Pons (tissue), 1 donor: ENCODE results near the gene GSTM1.

ENCODE experiments used
- DNase-seq: peaks from one replicate; pipeline ENCODE4 v3.0.0-alpha.2; 2016; ENCODE audit warnings: low spot score

The GSTM1 gene

DNA sequence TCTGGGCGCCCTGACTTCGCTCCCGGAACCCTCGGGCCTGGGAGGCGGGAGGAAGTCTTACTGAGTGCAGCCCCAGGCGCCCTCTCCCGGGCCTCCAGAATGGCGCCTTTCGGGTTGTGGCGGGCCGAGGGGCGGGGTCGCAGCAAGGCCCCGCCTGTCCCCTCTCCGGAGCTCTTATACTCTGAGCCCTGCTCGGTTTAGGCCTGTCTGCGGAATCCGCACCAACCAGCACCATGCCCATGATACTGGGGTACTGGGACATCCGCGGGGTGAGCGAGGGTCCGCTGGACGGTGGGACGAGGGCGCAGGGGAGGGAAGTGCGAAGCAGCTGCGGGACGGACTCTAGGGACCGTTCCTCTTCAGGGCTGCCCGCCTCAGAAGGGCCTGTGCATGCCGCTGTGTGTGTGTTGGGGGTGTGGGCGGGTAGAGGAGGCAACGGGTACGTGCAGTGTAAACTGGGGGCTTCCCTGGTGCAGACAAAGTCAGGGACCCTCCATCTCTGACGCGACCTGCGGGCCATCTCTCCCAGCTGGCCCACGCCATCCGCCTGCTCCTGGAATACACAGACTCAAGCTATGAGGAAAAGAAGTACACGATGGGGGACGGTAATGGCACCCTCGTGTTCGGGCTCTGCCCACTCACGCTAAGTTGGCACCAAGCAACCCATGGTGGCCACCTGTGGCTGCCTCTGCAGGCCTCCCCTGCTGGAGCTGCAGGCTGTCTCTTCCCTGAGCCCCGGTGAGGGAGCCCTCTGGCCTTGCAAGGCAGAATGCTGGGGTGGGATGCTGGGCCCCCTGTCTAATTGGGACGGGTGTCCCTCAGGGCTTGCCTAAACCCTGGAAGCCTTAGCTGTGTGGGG lies at the start of gene GSTM1:
Gene GSTM1, plus strand, starts transcription at position 177 of the 859 bp plus-strand sequence. Its CDS starts 57 bp downstream, at position 234.
- peak; percentile 79 for DNase-seq

DNA sequence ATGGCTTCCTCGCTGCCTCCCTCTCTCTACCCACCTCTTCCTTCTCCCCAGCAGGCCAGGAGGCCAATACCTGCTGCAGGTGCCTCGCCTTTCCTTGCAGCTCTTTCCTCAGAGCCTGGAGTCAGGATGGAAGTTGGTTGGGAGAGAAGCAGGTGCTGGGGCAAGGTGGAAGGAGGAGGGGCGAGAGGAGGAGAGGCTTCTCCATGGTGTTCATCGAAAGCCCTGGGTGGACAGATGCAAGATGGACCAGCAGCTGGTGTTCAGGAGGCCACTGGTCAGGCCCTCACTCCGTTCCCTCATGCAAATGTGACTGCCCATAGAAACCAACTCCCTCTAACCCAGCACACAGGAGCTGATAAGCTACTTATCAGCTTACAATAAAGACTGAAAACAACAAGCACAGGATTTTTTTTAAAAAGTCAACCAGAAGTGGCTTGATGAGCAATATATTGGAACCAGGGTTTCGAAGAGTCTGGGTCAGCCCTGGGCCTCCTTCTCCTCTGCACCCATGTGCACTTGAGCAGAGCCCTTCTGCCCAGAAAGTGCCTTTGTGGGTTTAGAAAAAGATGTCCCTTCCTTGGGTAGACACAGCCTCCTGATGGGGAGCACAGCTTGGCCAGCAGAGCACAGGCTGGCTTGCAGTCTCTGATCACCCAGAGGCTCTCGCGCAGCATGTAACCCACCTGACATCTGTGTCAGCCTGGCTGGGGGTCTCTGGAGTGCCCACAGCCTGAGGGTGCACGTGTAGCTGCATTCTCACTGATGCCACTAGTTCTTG lies 48.4 kb upstream of the GSTM1 start:
- no peak for DNase-seq

DNA sequence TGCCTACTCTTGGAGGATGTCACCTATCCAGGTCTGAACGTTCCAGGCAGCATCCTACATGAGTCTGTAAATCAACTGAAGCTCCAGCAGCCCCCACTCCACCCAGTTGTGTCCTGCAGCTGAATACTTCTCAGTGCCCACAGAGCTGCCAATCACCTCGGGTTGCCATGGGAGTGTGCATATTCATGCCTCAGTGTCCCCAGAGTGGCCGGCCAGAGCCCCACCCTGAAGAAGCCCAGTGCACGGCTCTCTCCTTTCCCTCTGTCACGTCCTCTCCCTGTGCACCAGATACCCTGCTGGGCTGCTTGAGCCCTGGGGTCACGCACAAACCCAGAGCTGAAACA lies 47.8 kb upstream of the GSTM1 start:
- no peak for DNase-seq

DNA sequence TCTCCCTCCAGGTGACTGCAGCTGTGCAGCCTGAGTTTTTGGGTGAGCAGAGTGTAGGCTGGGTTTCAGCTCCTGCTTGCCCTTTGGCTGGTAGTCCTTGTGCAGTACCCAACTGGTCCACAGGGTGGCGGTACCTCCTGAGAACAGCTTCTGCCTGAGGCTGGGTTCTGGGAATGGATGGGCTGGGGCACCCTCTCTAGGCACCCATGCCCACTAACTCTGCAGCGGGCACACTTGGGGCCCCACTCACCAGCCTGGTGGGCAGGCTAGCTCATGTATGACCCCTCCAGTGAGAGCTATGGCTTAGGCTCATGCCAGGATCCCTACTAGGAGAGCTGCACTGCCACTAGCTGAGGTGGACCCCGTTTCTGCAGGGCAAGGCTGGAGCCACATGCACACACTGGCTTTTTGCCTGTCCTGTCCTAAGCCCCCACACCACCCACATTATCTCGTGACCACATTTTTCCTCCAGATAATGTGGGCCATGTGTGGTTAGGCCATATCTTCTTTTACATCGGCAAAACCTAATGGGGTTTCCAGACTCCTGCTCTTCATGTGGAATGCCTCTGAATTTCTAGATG lies 47.2 kb upstream of the GSTM1 start:
- peak; percentile 75 for DNase-seq

DNA sequence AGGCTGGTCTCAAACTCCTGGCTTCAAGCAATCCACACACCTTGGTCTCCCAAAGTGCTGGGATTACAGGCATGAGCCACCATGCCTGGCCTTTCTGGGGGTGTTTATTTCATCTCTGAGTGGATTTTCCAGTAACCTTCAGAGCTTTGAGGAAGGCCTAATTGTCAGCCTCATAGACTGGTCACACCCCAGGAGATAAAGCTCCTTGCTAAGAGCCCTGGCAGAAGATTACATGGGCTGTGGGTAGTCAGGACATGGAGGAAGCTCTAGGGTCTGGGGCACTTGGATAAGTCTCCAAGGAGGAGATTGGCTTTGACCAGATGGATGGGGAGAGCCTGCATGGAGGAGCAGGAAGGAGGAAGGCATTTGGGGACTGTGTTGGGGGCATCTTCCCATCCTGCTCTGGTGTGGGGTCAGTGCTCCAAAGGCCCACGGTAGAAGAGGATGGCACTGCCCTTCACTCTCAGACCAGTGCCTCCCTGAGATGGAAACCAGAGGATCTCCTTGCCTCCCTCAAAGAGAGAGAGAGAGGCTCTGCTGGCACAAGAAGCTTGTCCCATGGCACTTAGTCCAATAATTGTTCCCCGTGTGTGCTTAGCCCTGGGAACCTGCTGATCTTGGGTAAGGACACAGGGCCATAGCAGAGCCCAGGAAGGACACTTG lies 46.4 kb upstream of the GSTM1 start:
- no peak for DNase-seq

DNA sequence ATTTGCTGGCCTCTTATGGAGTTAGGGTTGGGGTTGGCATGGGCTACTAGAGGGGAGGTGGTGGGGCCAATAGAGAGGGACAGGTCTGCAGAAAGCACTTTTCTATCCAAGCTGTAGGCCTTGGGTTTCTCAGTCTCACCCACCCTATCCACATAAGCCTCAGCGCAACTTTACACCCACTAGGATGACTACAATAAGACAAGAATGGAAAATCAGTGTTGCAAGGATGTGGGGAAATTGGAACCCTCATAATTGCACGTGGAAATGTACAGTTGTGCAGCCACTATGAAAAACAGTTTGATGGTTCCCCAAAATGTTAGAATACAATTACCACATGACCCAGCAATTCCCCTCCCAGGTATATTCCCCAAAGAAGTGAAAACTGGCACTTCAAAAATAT lies 45.8 kb upstream of the GSTM1 start:
- no peak for DNase-seq

DNA sequence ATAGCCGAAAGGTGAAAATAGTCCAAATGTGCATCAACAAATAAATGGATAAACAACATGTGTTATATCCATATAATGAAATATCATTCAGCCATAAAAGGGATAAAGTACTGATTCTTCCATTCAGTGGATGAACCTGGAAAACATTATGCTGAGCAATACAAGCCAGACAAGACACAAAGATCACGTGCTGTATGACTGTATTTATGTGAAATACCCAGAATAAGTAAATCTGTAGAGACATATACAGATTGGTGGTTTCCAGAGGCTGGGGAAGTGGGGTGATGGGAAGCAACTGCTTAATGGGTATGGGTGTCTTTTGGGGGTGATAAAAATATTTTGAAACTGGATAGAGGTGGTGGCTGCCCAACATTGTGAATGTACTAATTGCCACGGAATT lies 45.0 kb upstream of the GSTM1 start:
- DNase-seq: no peak

DNA sequence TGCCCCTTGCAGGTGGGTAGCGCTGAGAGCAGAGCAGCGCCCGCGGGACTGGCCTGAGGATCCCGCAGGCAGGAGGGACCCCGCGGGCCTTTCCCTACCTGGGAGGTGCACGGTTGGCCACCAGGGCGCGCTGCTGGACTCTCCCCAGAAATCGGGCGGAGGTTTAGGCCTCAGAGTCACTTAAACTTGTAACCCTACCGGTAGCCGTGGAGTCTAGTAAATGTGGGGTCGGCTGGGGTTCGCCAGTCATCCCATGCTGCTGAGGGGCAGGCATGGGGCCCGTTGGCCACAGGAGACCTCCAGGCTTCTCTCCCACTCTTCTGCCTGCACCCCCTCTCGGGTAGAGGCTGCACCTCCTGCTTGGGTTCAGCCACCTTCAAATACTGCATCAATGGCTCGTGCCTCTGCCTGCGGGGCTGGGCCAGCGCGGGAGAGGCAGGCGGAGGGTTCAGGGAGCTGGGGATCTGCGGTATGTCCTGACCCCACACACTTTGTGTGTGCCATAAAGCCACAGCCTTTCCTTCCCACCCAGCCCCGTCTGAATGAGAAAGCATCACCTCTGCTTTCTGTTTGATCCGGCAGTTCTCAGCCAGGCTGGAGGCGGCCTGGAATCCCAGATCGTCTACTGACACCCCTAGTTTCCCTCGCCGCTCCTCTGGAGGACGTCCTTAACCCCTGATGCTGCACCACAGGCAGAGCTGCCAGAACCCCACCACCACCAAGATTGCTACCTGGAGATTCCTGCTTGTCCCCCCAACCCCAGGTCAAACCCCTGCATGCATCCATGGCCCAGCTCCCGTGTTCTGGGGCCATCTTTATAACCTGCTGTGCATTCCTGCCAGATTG lies 44.0 kb upstream of the GSTM1 start:
- DNase-seq: no peak

DNA sequence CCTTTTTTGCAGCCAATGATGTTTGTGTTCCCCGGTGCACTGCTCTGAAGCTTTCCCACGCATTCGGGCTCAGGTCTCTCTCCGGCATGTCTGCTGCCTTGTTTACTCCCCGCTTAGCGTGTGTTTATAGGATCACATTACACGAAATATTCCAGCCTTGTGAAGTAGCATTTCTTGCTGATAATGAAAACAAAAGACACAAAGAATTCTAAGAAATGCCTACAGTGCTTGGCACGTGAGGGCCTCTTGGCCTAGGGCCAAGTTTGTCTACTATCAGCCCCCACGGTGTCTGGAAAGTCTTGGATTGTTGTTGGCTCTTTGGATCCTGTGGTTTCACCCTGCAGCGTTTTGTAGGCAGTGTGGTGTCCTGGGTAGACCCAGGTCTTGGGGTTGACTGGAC lies 42.9 kb upstream of the GSTM1 start:
- no peak for DNase-seq

DNA sequence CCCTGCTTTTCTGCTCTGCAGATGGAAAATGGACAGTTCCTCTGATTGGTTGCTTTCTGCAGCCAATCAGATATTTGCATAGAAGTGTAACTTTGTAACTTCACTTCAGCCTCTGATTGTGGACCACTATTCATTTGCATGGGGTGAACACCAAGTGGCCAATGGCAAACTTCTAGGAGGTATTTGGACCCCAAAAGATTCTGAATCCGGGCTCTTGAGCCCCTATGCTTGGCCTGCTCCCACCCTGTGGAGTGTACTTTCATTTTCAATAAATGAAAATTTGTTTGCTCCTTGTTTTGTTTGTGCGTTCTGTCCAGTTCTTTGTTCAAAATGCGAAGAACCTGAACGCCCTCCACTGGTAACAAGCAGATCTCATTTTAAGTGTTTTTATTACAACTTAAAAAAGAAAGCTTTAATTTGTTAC lies 38.1 kb upstream of the GSTM1 start:
- DNase-seq: peak; percentile 58

DNA sequence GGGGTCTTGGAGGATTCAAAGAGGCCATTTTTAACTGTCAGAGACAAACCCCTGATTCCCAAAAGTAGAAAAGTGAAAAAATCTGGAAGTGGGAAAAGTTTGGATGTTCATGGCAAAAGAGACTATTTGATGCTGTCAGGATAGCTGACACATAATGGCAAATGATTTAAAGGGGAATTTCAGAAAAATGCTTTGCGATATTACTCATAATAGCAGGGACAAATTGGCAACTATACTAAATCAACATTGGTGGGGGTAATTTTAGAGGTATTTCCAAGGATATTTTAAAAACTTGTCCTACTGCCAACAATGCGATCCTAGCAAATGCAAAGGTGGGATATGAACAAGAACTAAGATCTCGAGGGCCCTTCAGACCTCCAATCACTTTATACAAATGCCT lies 37.0 kb upstream of the GSTM1 start:
- no peak for DNase-seq

DNA sequence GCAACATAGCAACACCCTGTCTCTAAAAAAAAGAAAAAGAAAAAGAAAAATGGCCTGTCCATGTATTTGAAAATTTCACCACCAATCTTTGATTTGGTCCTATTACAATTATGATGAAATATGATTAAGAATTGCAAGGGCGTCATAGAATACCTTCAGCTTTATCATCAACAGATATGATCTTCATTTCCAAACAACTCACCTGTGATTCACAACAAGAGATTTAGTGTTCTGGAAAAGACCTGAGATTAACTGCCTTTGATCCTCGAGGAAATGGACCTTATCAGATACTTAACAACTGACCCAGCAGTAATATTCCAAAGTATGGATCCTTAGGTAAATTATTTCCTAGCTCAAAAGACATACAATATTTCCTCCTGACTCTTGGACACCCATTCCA lies 35.2 kb upstream of the GSTM1 start:
- no peak for DNase-seq

DNA sequence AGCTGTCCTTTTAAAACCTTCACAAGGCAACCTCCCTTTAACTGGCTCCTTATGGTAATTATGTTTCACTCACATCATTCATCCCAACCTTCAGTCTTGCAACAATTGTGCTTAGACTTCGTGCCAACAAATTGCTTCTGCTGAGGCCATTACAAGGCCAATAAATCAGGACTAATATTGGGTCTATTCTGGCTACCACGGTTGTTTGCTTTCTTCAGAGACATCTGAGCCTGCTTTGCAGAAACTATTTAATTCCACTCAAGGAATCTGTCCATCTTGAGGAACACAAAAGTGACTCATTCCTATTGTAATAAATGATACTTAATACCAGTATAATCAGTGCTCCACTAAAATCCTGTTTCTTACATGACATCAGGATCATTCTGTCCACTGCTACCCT lies 34.3 kb upstream of the GSTM1 start:
- no peak for DNase-seq

DNA sequence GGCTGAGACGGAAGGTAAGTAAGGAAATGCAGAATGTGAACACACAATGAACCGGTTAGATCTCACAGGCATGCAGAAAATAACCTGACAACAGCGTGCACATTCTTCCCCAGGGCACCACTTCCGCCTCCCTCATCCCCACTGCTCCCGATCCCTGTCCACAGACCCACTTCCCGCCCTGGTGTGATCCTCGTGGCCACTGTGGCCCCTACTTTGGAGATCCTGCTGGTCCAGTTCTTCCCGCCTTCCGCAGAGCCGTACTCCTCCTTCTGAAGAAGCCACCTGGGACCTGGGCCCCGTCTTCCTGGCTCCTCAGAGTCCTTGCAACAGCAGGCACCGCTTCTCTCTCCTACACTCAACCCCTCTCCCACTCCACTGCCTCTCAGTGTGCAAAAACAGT lies 33.1 kb upstream of the GSTM1 start:
- DNase-seq: no peak

DNA sequence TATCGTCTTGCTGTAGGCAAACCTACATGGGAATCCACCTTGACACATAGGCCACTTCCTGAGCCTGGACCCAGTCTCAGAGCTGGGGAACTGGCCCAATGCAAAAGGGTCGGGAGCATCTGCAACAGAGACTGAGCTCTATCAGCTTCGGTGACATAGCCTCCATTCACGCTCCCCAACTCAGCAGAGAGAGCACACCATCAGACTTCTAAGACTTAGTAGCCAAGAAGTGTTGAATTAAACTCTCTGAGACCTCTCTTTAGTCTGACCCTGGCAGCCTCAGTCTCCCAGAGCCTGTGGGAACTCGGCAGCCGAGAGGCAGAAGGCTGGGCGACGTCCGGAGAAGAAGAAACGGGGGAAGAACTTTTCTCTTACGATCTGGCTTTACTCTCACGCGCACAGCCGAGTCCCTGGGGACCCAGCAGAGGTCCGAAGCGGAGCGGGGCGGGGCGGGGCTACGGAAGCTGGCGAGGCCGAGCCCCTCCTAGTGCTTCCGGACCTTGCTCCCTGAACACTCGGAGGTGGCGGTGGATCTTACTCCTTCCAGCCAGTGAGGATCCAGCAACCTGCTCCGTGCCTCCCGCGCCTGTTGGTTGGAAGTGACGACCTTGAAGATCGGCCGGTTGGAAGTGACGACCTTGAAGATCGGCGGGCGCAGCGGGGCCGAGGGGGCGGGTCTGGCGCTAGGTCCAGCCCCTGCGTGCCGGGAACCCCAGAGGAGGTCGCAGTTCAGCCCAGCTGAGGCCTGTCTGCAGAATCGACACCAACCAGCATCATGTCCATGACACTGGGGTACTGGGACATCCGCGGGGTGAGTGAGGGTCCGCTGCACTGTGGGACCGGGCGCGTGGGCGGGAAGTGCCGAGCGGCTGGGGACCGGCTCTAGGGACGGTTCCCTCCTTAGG lies 31.8 kb upstream of the GSTM1 start, which contains the start of gene GSTM4:
Gene GSTM4, plus strand, starts transcription at position 485 of the 905 bp plus-strand sequence. Its CDS starts 291 bp downstream, at position 776.
- DNase-seq: peak; percentile 52

DNA sequence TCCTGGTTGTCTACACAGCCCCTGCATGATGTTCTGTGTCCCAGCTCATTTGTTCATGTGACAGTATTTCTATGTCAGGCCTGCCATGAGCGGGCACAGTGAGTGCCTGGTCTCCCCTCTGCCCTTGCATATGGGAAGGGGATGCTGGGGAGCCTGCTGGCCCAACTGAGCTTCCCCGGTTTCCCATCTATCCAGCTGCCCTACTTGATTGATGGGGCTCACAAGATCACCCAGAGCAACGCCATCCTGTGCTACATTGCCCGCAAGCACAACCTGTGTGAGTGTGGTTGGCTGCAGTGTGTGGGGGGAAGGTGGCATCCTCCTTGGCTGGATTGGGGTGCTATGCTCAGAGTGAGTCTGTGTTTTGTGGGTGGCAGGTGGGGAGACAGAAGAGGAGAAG lies 30.2 kb upstream of the GSTM1 start:
- no peak for DNase-seq

DNA sequence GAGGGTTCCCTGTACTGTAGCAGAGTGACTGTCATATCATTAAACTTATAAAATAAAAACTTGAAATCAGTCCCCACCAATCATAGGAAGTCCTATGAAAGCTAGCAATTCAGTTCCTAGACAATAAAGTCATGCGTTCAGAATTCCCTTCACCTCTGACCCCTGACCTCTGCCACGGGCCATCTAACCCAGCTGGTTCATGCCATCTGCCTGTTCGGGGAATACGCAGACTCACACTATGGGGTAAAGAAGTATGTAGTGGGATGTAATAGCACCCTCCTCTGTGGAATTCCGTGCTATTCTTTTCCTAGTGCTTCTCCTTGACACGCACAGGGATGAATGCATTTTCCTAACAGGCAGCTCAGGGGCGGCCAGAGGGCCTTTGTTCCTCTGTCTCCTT lies 29.6 kb upstream of the GSTM1 start:
- no peak for DNase-seq

DNA sequence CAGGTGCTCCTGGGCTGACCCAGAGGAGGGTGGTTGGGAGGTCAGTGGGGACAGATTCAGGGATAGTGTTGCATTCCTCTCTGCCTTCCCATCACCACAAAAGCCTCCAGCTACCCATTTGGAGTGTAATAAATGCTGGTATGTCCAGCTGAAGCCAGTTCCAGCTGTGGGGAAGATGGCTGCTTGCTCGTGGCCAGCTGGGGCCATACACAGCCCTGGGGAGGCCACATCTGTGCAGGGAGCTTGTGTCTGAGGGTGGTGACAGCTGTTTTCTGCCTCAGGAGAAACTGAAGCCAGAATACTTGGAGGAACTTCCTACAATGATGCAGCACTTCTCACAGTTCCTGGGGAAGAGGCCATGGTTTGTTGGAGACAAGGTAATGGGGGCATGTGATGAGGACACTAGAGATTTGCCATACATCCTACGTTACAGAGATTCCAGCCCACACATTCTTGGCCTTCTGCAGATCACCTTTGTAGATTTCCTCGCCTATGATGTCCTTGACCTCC lies 29.0 kb upstream of the GSTM1 start:
- DNase-seq: no peak

DNA sequence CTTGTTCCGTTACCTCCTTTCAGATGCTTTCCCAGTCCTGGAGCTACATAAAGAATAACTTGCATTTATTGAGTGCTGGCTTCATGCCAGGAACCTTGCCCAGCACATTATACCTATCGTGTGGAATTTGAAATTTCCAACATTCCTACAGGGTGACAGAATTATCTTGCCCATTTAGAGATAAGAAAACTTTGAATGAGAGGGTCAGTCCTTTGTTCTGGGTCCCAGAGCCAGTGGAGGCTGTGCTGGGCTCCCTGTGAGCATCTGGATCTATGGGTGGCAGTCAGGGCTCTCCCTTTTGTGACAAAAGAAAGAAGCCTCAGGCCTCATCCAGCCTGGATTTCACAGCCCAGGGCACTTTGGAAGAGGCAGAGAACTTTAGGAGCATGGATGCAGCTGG lies 28.5 kb upstream of the GSTM1 start:
- no peak for DNase-seq
